HepG2 (cell line): Measurements from ENCODE around the gene SEZ6.

ENCODE experiments used
- CREM ChIP-seq, 2 experiments: sonication (generic) in 1 of 2; formaldehyde crosslinking in 1 of 2; IDR thresholded peaks; 2 replicates each; pipeline versions ENCODE4 v1.4.0 to v1.6.1; 2016 to 2020; ENCODE audit warnings: antibody characterized with exemption in 1 of 2, mild to moderate bottlenecking in 1 of 2, missing genetic modification reagents in 1 of 2
- E2F5 ChIP-seq: sonication (generic); formaldehyde crosslinking; conservative IDR thresholded peaks from 2 replicates; pipeline ENCODE4 v1.4.0; 2020; ENCODE audit warnings: missing genetic modification reagents
- KAT7 ChIP-seq: IDR thresholded peaks from 2 replicates; pipeline ENCODE4 v1.6.1; 2018; ENCODE audit warnings: borderline replicate concordance, missing compliant biosample characterization
- SIN3B ChIP-seq: fragments of 150-350 bp; IDR thresholded peaks from 2 replicates; pipeline ENCODE4 v1.6.1; 2014; ENCODE audit warnings: low read length
- SMARCC2 ChIP-seq: fragments of 450-650 bp; IDR thresholded peaks from 2 replicates; pipeline ENCODE4 v1.6.1; 2017; ENCODE audit warnings: antibody characterized with exemption, mild to moderate bottlenecking
- YY1 ChIP-seq: IDR thresholded peaks from 2 replicates; pipeline ENCODE4 v1.6.1; 2011; ENCODE audit warnings: low read length, low read depth, moderate library complexity, mild to moderate bottlenecking; ENCODE audit not compliant: insufficient read depth, insufficient replicate concordance

- TF ChIP-seq KAT7 (CRISPR knock-in tag) (no peak), SMARCC2 (no peak), E2F5 (CRISPR knock-in tag) (no peak), CREM (IDR thresholded peaks at IDR 0.05) (no peak), CREM (CRISPR knock-in tag; IDR thresholded peaks at IDR 0.05) (no peak), YY1 (no peak), SIN3B (no peak)
These were observed 33.4 kb downstream of the SEZ6 start for GRCh38 chr17:28972437-28972836.
